Measurements from ENCODE around the gene RETSAT.
"Not testable (repeated sequence)": the region's sequence is repeated elsewhere in the genome, so short reads cannot be mapped to it uniquely, and the experiment has no call there.

Gene RETSAT

GRCh38 chr2:85387754-85388153 is 33.4 kb upstream of the RETSAT start:
- no peak overlapping the region for H3K4me3 Mint-ChIP-seq
- no peaks in the 10 kb centered on the region for H3K27me3 Mint-ChIP-seq (ENCODE audit: low read depth, poor library complexity)
- H3K9me3 Mint-ChIP-seq, result peaks cover 3% of the 10 kb centered on the region
- peaks cover 34% of the 10 kb centered on the region for H3K36me3 Mint-ChIP-seq (ENCODE audit: low read depth)
- H3K4me1 Mint-ChIP-seq, result peaks cover 27% of the 10 kb centered on the region
- no peak for DNase-seq
- no peak for TF ChIP-seq CTCF (IDR thresholded peaks at IDR 0.05)
- no peak overlapping the region for H3K27ac Mint-ChIP-seq

GRCh38 chr2:85385746-85386145 is 31.4 kb upstream of the RETSAT start:
- H3K27me3 Mint-ChIP-seq (ENCODE audit: low read depth, poor library complexity), result no peaks in the 10 kb centered on the region
- peak overlapping the region; percentile 44 for H3K27ac Mint-ChIP-seq
- H3K4me3 Mint-ChIP-seq, result no peak overlapping the region
- H3K36me3 Mint-ChIP-seq (ENCODE audit: low read depth), result peaks cover 48% of the 10 kb centered on the region
- peaks cover 14% of the 10 kb centered on the region for H3K9me3 Mint-ChIP-seq
- DNase-seq, result no peak
- no peak for TF ChIP-seq CTCF (IDR thresholded peaks at IDR 0.05)
- peaks cover 30% of the 10 kb centered on the region for H3K4me1 Mint-ChIP-seq

- Mint-ChIP-seq H3K4me1 (peaks cover 30% of the 10 kb centered on the region), H3K27me3 (ENCODE audit: low read depth, poor library complexity) (no peaks in the 10 kb centered on the region), H3K36me3 (ENCODE audit: low read depth) (peaks cover 62% of the 10 kb centered on the region), H3K4me3 (no peak overlapping the region), H3K9me3 (peaks cover 33% of the 10 kb centered on the region), H3K27ac (no peak overlapping the region)
- no peak for TF ChIP-seq CTCF (IDR thresholded peaks at IDR 0.05)
- DNase-seq, result no peak
These were observed 29.5 kb upstream of the RETSAT start for GRCh38 chr2:85383850-85384249.

- peaks cover 30% of the 10 kb centered on the region for H3K4me1 Mint-ChIP-seq
- peaks cover 40% of the 10 kb centered on the region for H3K9me3 Mint-ChIP-seq
- H3K4me3 Mint-ChIP-seq; DNase-seq; H3K27me3 Mint-ChIP-seq (ENCODE audit: low read depth, poor library complexity): not testable (repeated sequence)
- H3K36me3 Mint-ChIP-seq (ENCODE audit: low read depth), result peaks cover 69% of the 10 kb centered on the region
- H3K27ac Mint-ChIP-seq, result peak overlapping the region; percentile 81
These were observed 28.8 kb upstream of the RETSAT start for GRCh38 chr2:85383151-85383550.

GRCh38 chr2:85380048-85380447 is 25.7 kb upstream of the RETSAT start:
- H3K27ac Mint-ChIP-seq, result no peak overlapping the region
- DNase-seq, result no peak
- TF ChIP-seq CTCF (IDR thresholded peaks at IDR 0.05), result no peak
- no peak overlapping the region for H3K4me3 Mint-ChIP-seq
- H3K4me1 Mint-ChIP-seq, result peaks cover 31% of the 10 kb centered on the region
- peaks cover 82% of the 10 kb centered on the region for H3K36me3 Mint-ChIP-seq (ENCODE audit: low read depth)
- H3K9me3 Mint-ChIP-seq, result peaks cover 46% of the 10 kb centered on the region
- no peaks in the 10 kb centered on the region for H3K27me3 Mint-ChIP-seq (ENCODE audit: low read depth, poor library complexity)

- Mint-ChIP-seq H3K4me1 (peaks cover 19% of the 10 kb centered on the region), H3K36me3 (ENCODE audit: low read depth) (peaks cover 83% of the 10 kb centered on the region), H3K27ac (no peak overlapping the region)
These were observed 23.9 kb upstream of the RETSAT start for GRCh38 chr2:85378257-85378656.

More at GRCh38 chr2:85378257-85378656, 23.9 kb upstream of the RETSAT start:
- Mint-ChIP-seq H3K9me3 (peaks cover 54% of the 10 kb centered on the region), H3K27me3 (ENCODE audit: low read depth, poor library complexity) (peaks cover 3% of the 10 kb centered on the region), H3K4me3 (no peak overlapping the region)
- DNase-seq, result no peak
- TF ChIP-seq CTCF (IDR thresholded peaks at IDR 0.05), result no peak

Data from nephron progenitor cell (in vitro differentiated cells).